Measurements from ENCODE around the gene TRAK1.

The TRAK1 gene

DNA sequence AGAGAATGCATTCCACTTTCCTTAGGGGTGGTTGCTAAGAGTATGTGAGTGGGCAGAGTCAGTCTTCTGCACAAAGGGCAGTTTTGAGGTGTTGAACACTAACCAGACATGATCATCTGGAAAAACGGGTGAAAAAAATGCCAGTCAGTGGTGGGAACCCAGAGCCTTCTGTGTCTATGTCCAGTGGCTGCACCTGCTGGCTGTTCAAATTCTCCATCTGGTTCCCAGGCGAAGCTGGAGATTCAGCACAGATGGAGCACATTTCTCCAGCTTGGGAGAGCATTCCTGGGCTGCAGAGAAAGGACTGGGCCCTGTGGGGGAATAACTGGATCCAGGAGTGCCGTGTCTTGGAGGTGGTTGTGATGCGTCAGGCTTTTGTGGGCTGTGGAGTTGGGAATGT is 74.1 kb downstream of the TRAK1 start:
- H3K18ac ChIP-seq (ENCODE audit: low read depth in 1 of 2, low read length in 2 of 2): no peak overlapping the region
- no peak for DNase-seq
- WGBS: 92% methylated on average over 4 of the region's 4 CpGs
- no peak overlapping the region for H2AFZ ChIP-seq (ENCODE audit: low read depth, low read length)
- no peak overlapping the region for H3K9ac ChIP-seq (ENCODE audit: low read length)
- H3K36me3 ChIP-seq (ENCODE audit: control insufficient read depth in 1 of 2, insufficient read depth in 2 of 2, low read depth in 1 of 2, low read length in 2 of 2): no peaks in the 10 kb centered on the region
- no peak overlapping the region for H3K27ac ChIP-seq (ENCODE audit: low read length, poor library complexity, severe bottlenecking)
- H3K79me1 ChIP-seq (replicated peaks; ENCODE audit: low read length, poor library complexity, severe bottlenecking): peaks cover 44% of the 10 kb centered on the region
- H3K4me3 ChIP-seq (ENCODE audit: insufficient read depth in 1 of 2, low read depth in 1 of 2, low read length in 2 of 2): no peak overlapping the region
- no peak overlapping the region for H4K91ac ChIP-seq (ENCODE audit: low read length)
- H3K4me1 ChIP-seq (ENCODE audit: control insufficient read depth, insufficient read depth, low read depth, low read length): peaks cover 9% of the 10 kb centered on the region
- H3K14ac ChIP-seq (ENCODE audit: low read length in 2 of 2): no peak overlapping the region
- H2AK5ac ChIP-seq (ENCODE audit: low read length, severe bottlenecking): no peak overlapping the region
- no peak overlapping the region for H2BK15ac ChIP-seq (ENCODE audit: low read depth, poor library complexity, severe bottlenecking)
- H3K9me3 ChIP-seq (ENCODE audit: control insufficient read depth, low read length): no peaks in the 10 kb centered on the region
- H4K8ac ChIP-seq (ENCODE audit: low read length): no peak overlapping the region
- no peak overlapping the region for H3K23ac ChIP-seq (ENCODE audit: low read length in 2 of 2)
- no peak overlapping the region for H2BK5ac ChIP-seq (ENCODE audit: low read depth, low read length, poor library complexity, severe bottlenecking)
- no peak overlapping the region for H2BK120ac ChIP-seq (ENCODE audit: low read depth, low read length)
- H3K4me2 ChIP-seq (ENCODE audit: low read length, poor library complexity, severe bottlenecking): no peak overlapping the region
- H3K27me3 ChIP-seq (ENCODE audit: control insufficient read depth in 1 of 2, insufficient read depth in 1 of 2, low read length in 2 of 2): no peaks in the 10 kb centered on the region
- H2BK12ac ChIP-seq (ENCODE audit: low read length in 2 of 2): no peak overlapping the region
- H3K4ac ChIP-seq (ENCODE audit: low read depth in 1 of 2, low read length in 2 of 2): no peak overlapping the region

- Histone ChIP-seq H3K9me3 (ENCODE audit: control insufficient read depth, low read length) (no peaks in the 10 kb centered on the region), H3K27ac (ENCODE audit: low read length, poor library complexity, severe bottlenecking) (no peak overlapping the region), H2AFZ (ENCODE audit: low read depth, low read length) (no peak overlapping the region), H3K27me3 (ENCODE audit: control insufficient read depth in 1 of 2, insufficient read depth in 1 of 2, low read length in 2 of 2) (no peaks in the 10 kb centered on the region), H3K14ac (ENCODE audit: low read length in 2 of 2) (no peak overlapping the region), H4K91ac (ENCODE audit: low read length) (no peak overlapping the region), H3K79me1 (replicated peaks; ENCODE audit: low read length, poor library complexity, severe bottlenecking) (peaks cover 42% of the 10 kb centered on the region), H3K4me1 (ENCODE audit: control insufficient read depth, insufficient read depth, low read depth, low read length) (peaks cover 8% of the 10 kb centered on the region), H3K18ac (ENCODE audit: low read depth in 1 of 2, low read length in 2 of 2) (no peak overlapping the region), H3K23ac (ENCODE audit: low read length in 2 of 2) (no peak overlapping the region), H3K4ac (ENCODE audit: low read depth in 1 of 2, low read length in 2 of 2) (no peak overlapping the region), H2BK12ac (ENCODE audit: low read length in 2 of 2) (no peak overlapping the region), H3K4me2 (ENCODE audit: low read length, poor library complexity, severe bottlenecking) (no peak overlapping the region), H3K36me3 (ENCODE audit: control insufficient read depth in 1 of 2, insufficient read depth in 2 of 2, low read depth in 1 of 2, low read length in 2 of 2) (peaks cover 0 to 2% of the 10 kb centered on the region in 2 experiments), H2BK120ac (ENCODE audit: low read depth, low read length) (no peak overlapping the region), H3K4me3 (ENCODE audit: insufficient read depth in 1 of 2, low read depth in 1 of 2, low read length in 2 of 2) (no peak overlapping the region), H2AK5ac (ENCODE audit: low read length, severe bottlenecking) (no peak overlapping the region), H3K9ac (ENCODE audit: low read length) (no peak overlapping the region), H4K8ac (ENCODE audit: low read length) (no peak overlapping the region), H2BK15ac (ENCODE audit: low read depth, poor library complexity, severe bottlenecking) (no peak overlapping the region), H2BK5ac (ENCODE audit: low read depth, low read length, poor library complexity, severe bottlenecking) (no peak overlapping the region)
- WGBS: 95% methylated on average over 3 of the region's 3 CpGs
- DNase-seq: no peak
Observed at GRCh38 chr3:42166214-42166613, 75.1 kb downstream of the TRAK1 start.

DNA sequence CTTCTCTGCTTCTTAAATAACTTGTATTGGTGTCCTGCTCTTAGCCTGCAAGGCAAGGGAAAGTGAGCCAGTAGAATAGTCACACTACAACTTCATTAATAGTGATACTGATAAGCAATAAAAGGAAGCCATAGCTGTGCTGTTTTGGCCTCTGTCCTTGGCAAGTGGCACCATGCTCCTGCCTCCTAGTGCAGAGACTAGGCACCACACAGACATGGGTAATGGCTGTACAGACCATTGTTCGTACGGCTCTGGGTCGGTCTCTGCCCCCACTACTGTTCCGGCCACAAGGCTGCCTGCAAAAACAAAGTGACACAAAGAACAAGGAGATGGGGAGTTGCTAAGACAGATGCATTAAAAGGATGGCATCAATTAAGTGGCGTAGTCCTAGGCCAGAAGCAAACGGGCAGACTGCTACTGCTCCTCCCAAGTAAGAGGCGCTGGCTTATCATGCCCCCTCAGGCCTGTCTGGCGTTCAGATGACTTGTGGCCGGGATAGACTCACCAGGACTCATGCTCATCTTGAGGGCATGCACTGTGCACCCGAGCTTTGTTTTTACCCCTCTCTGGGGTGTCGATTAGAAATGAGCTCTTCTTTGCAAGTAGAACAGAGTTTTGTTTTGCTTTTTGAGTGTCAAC is 75.6 kb downstream of the TRAK1 start:
- Histone ChIP-seq H3K4me1 (ENCODE audit: control insufficient read depth, insufficient read depth, low read depth, low read length) (peaks cover 6% of the 10 kb centered on the region), H4K8ac (ENCODE audit: low read length) (no peak overlapping the region), H2AFZ (ENCODE audit: low read depth, low read length) (no peak overlapping the region), H3K4me2 (ENCODE audit: low read length, poor library complexity, severe bottlenecking) (no peak overlapping the region), H3K9ac (ENCODE audit: low read length) (no peak overlapping the region), H3K18ac (ENCODE audit: low read depth in 1 of 2, low read length in 2 of 2) (no peak overlapping the region), H3K36me3 (ENCODE audit: control insufficient read depth in 1 of 2, insufficient read depth in 2 of 2, low read depth in 1 of 2, low read length in 2 of 2) (peaks cover 0 to 2% of the 10 kb centered on the region in 2 experiments), H2AK5ac (ENCODE audit: low read length, severe bottlenecking) (no peak overlapping the region), H3K4me3 (ENCODE audit: insufficient read depth in 1 of 2, low read depth in 1 of 2, low read length in 2 of 2) (no peak overlapping the region), H3K23ac (ENCODE audit: low read length in 2 of 2) (no peak overlapping the region), H2BK5ac (ENCODE audit: low read depth, low read length, poor library complexity, severe bottlenecking) (no peak overlapping the region), H2BK12ac (ENCODE audit: low read length in 2 of 2) (no peak overlapping the region), H3K9me3 (ENCODE audit: control insufficient read depth, low read length) (no peaks in the 10 kb centered on the region), H3K27me3 (ENCODE audit: control insufficient read depth in 1 of 2, insufficient read depth in 1 of 2, low read length in 2 of 2) (no peaks in the 10 kb centered on the region), H2BK120ac (ENCODE audit: low read depth, low read length) (no peak overlapping the region), H4K91ac (ENCODE audit: low read length) (no peak overlapping the region), H3K27ac (ENCODE audit: low read length, poor library complexity, severe bottlenecking) (no peak overlapping the region), H2BK15ac (ENCODE audit: low read depth, poor library complexity, severe bottlenecking) (no peak overlapping the region), H3K79me1 (replicated peaks; ENCODE audit: low read length, poor library complexity, severe bottlenecking) (peaks cover 43% of the 10 kb centered on the region), H3K4ac (ENCODE audit: low read depth in 1 of 2, low read length in 2 of 2) (peak overlapping the region in 1 of 2 experiments; percentile 6), H3K14ac (ENCODE audit: low read length in 2 of 2) (peak overlapping the region in 1 of 2 experiments; percentile 30)
- no peak for DNase-seq
- 95% methylated on average over 11 of the region's 11 CpGs for WGBS

DNA sequence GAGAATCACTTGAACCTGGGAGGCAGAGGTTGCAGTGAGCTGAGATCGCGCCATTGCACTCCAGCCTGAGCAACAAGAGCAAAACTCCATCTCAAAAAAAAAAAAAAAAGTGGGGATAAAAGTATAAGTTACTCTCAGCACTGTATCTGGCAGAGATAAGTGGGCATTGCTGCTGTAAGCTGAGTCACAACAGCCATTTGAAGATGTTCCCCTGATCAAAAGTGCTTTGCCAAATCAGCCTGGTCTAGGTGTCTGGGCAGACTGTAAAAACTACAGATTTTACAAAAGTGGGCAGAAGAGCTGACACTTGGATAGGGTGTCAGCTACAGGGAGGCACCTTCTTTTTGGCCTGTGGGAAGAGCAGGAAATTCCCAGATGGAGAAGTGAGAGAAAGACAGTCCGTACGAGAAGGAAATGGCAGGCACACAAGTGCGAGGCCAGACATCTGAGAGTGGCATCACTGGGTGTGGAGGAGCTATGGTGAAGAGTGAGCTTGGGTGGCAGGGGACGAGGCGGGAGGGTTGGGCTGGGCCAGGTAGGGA is 78.5 kb downstream of the TRAK1 start:
- no peak overlapping the region for H3K4me3 ChIP-seq (ENCODE audit: insufficient read depth in 1 of 2, low read depth in 1 of 2, low read length in 2 of 2)
- H3K4ac ChIP-seq (ENCODE audit: low read depth in 1 of 2, low read length in 2 of 2): no peak overlapping the region
- no peak overlapping the region for H3K18ac ChIP-seq (ENCODE audit: low read depth in 1 of 2, low read length in 2 of 2)
- no peak overlapping the region for H4K91ac ChIP-seq (ENCODE audit: low read length)
- no peak overlapping the region for H3K4me2 ChIP-seq (ENCODE audit: low read length, poor library complexity, severe bottlenecking)
- no peak overlapping the region for H2AFZ ChIP-seq (ENCODE audit: low read depth, low read length)
- no peak overlapping the region for H2BK120ac ChIP-seq (ENCODE audit: low read depth, low read length)
- no peak overlapping the region for H4K8ac ChIP-seq (ENCODE audit: low read length)
- H3K23ac ChIP-seq (ENCODE audit: low read length in 2 of 2): no peak overlapping the region
- 92% methylated on average over 5 of the region's 7 CpGs for WGBS
- no peak overlapping the region for H2BK12ac ChIP-seq (ENCODE audit: low read length in 2 of 2)
- H3K27me3 ChIP-seq (ENCODE audit: control insufficient read depth in 1 of 2, insufficient read depth in 1 of 2, low read length in 2 of 2): no peaks in the 10 kb centered on the region
- no peak overlapping the region for H2AK5ac ChIP-seq (ENCODE audit: low read length, severe bottlenecking)
- H3K27ac ChIP-seq (ENCODE audit: low read length, poor library complexity, severe bottlenecking): no peak overlapping the region
- H3K14ac ChIP-seq (ENCODE audit: low read length in 2 of 2): no peak overlapping the region
- no peak overlapping the region for H2BK15ac ChIP-seq (ENCODE audit: low read depth, poor library complexity, severe bottlenecking)
- H3K9ac ChIP-seq (ENCODE audit: low read length): no peak overlapping the region
- peaks cover 49% of the 10 kb centered on the region for H3K79me1 ChIP-seq (replicated peaks; ENCODE audit: low read length, poor library complexity, severe bottlenecking)
- no peaks in the 10 kb centered on the region for H3K9me3 ChIP-seq (ENCODE audit: control insufficient read depth, low read length)
- H2BK5ac ChIP-seq (ENCODE audit: low read depth, low read length, poor library complexity, severe bottlenecking): no peak overlapping the region
- H3K4me1 ChIP-seq (ENCODE audit: control insufficient read depth, insufficient read depth, low read depth, low read length): peaks cover 6% of the 10 kb centered on the region
- DNase-seq: no peak
- H3K36me3 ChIP-seq (ENCODE audit: control insufficient read depth in 1 of 2, insufficient read depth in 2 of 2, low read depth in 1 of 2, low read length in 2 of 2): peaks cover 0 to 2% of the 10 kb centered on the region in 2 experiments
